Raji (cell line): ENCODE data around the gene MAML2.

Experiments
- POLR2A ChIP-seq: IDR thresholded peaks from 2 replicates; pipeline ENCODE4 v1.6.1; 2011; ENCODE audit warnings: low read depth, low read length, control low read depth; ENCODE audit not compliant: insufficient read depth

Gene MAML2

DNA sequence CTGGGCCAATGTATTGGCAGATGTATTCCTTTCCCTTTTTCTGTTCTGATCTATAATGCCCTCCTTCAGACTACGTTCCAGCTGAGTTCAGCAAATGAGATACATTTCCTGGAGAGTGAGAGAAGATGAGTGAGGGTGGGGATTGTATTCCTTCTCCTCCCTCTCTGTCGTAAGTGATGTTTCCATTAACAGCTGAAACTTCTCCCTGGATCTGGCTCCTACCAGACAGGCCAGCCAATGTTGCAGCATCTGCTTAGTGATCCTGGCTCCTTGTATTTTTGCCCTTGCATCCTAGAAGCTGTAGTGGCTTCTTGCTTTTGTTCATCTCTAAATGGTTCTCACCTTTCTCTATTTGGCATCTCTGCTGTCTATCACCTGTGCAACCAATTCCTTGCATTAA lies 370.9 kb downstream of the MAML2 start:
- no peak for TF ChIP-seq POLR2A

DNA sequence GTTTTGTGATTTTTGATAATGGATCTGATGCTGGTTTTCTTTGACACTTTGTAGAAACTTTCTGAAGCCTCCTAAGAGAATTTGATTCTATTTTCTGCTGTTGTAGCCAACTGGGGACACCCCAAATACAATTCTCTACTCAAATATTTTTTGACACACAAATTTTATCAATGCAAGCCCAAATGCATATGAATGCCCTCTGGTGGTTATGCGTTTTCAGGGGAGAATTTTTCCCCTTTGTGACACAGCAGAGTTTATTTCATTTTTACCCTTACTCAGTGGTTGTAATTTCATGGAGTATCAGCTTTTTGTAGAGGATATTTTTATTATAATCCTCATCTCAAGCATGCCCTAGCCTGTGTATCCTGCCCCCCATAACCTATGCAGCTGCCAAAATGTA lies 374.4 kb downstream of the MAML2 start:
- TF ChIP-seq POLR2A = no peak

DNA sequence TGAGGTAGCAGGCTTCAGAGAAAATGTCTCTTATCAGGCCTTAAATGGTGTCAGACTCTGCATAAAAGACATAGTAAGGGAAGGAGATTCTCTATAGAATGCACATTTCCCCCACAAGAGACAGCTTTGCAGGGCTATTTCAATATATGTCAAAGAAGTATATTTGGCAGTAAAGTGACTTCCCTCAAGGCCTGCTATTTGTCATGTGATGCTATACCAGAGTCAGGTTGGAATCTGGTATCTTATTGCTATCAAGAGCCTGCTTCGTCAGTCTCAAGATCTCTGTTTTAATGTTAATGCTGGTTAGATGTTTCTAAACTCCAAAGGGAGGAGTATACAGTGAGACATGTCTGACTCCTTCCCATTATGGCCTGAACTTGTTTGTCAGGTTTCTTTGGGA lies 378.7 kb downstream of the MAML2 start:
- no peak for TF ChIP-seq POLR2A

DNA sequence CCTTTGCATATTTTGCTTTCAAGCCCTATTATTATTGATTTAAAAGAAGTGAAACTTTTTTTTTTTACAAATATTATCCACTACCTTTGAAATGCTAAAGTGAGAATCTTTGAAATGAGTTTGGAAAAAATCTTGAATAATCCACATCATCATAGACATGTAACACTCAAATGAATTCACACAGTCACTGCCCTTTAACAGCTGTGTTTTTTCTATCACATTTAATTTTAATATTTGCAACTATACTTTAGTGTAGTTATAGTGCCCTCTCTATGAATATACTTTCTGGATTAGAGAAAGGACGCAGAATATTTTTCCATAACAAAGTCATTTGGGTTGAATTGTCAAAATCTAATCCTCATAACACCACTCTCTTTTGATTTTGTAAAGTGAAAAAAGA lies 381.2 kb downstream of the MAML2 start:
- TF ChIP-seq POLR2A = no peak

DNA sequence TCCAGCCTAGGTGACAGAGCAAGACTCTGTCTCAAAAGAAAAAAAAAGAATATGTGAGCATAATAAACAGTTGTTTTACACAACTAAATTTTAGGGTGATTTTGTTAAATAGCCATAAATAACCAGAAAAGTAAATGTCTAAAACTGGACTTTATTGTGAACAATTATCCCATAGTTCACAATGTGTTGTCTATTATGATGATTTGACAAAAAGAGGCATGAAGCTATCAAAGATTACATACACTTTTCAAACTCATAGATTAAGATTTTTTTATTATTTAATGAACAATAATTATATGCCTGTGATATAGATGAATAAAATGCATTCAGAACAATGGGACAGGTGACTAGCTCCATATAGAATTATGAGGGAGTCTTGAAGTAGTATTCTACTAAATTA lies 392.1 kb downstream of the MAML2 start:
- TF ChIP-seq POLR2A = no peak

DNA sequence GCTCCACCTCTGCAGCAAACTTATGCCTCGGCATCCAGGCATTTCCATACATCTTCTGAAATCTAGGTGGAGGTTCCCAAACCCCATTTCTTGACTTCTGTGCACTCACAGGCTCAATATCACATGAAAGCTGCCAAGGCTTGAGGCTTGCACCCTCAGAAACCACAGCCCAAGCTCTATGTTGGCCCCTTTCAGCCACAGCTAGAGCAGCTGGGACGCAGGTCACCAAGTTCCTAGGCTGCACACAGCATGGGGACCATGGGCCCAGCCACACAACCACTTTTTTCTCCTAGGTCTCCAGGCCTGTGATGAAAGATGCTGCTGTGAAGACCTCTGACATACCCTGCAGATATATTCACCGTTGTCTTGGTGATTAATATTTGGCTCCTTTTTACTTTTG lies 394.4 kb downstream of the MAML2 start:
- TF ChIP-seq POLR2A = no peak

DNA sequence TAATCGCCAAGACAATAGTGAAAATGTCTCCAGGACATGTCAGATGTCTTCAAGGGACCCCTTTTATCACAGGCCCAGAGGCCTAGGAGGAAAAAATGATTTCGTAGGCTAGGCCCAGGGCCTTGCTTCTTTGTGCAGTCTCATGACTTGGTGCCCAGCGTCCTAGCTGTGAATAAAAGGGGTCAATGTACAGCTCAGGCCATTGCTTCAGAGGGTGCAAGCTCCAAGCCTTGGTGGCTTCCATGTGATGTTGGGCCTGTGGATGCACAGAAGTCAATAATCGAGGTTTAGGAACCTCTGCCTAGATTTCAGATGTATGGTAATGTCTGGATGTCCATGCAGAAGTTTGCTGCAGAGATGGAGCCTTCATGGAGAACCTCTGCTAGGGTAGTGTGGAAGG lies 398.4 kb downstream of the MAML2 start:
- TF ChIP-seq POLR2A = no peak

DNA sequence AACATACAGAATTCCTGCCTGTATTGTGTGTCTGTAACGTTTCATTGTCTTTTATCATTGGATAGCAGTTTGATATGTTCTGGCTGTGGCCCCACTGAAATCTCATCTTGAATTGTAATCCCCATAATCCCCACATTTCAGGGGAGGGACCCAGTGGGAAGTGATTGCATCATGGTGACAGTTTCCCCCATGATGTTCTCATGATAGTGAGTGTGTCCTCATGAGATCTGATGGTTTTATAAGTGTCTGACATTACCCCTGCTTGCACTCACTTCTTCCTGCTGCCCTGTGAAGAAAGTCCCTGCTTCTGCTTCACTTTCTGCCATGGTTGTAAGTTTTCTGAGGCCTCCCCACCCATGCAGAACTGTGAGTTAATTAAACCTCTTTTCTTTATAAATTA lies 399.4 kb downstream of the MAML2 start:
- no peak for TF ChIP-seq POLR2A

DNA sequence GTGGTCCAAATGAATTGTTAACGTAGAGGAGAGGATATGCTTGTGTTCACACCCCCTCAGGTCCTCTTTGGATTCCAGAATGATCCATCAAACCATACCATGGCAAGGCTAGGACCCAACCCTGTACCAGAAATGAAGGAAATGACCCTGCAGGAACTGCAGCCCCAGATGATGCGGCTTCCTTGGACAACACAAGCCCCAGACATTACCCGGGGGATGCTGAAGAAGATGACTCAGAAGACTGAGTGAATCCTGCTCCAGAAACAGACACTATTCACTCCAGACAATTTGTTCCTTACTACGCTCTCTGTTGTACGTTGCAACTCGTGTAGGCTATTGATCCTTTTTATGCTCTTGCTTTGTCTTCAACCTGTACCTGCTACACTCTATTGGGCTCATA lies 403.9 kb downstream of the MAML2 start:
- TF ChIP-seq POLR2A = no peak

DNA sequence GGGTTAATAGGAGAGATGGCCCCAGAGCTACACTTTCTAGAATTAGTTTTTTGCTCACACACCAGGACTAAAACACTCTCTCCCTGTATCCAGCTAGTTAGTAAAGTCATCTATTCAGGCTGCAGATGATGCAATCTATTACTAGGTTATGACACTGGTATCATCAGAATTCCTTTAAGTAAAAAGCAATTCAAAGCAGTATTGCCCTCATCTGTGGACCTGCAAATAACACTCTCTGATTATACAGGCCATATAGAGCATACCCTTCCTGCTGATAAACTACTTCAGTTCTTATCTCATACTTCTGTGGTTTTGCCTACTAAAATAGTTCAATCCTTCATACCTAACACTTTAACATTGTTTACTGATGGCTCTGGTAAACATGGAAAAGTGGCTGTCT lies 405.6 kb downstream of the MAML2 start:
- no peak for TF ChIP-seq POLR2A

DNA sequence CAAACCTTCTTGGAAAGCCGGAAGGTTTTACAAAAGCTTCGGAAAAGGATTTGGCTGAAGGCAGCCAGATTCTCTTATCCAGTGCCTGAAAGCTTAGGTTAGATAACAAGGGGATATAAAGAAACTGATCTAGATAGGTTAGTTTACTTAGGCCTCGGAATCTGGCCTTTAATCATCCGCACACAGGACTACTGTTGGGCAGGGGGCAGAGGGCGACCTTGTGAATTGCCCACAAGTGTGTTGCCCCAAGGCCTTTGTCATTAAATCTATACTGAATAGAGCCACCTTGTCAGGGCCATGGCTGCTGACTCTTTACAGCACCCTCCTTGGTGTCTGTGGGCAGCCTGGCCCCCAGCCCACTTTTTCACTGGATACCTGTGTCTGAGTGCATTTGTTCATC lies 409.4 kb downstream of the MAML2 start:
- TF ChIP-seq POLR2A = no peak

DNA sequence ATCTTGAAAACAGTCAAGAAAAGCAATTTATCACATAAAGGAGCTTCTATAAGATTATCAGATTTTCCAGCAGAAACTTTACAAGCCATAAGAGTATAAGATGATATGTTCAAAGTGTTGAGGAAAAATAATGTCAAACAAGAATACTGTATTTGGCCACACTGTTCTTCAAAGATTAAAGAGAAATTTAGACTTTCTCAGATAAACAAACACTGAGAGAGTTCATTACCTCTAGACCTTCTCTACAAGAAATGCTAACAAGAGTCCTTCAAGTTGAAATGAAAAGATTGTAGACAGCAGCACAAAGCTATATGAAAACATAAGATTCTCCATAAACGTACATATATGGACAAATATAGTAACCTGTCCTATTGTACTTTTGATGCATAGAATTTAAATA lies 411.1 kb downstream of the MAML2 start:
- no peak for TF ChIP-seq POLR2A

DNA sequence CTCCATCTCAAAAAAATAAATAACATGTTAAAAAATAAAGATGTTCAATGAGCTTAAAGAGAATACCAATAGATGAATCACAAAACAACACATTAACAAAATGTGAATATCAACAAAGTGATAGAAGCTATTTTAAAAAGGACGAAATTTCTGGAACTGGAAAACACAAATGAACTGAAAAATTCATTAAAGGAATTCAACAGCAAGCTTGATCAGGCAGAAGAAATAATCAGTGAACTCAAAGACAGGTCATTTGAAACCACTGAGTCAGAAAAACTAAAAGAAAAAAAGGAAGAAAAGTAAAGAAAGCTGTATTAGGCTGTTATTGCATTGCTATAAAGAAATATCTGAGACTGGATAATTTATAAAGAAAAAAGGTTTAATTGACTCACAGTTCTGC lies 412.0 kb downstream of the MAML2 start:
- TF ChIP-seq POLR2A = no peak

DNA sequence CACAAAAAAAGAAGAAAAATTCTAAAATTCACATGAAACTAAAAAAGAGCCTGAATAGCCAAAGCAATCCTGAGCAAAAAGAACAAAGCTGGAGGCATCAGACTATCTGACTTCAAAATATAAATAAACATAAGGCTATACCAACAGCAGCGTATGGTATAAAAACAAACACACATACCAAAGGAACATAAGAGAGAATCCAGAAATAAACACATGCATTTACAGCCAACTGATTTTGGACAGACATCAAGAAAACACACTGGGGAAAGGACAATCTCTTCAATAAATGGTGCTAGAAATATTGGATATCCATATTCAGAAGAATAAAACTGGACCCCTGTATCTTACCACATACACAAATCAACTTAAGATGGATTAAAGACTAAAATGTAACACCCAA lies 416.3 kb downstream of the MAML2 start:
- TF ChIP-seq POLR2A = no peak
